Fibroblast of skin of left biceps (primary cell): Measurements from ENCODE around the gene EPHA7.

Experiments
- DNase-seq, 2 experiments: peaks; one replicate each; pipeline ENCODE4 v3.0.0-alpha.2; 2013; ENCODE audit warnings: low read depth in 2 of 2

EPHA7 gene

GRCh38 chr6:93393554-93394074 lies 25.7 kb downstream of the EPHA7 start:
- no peak for DNase-seq

DNA sequence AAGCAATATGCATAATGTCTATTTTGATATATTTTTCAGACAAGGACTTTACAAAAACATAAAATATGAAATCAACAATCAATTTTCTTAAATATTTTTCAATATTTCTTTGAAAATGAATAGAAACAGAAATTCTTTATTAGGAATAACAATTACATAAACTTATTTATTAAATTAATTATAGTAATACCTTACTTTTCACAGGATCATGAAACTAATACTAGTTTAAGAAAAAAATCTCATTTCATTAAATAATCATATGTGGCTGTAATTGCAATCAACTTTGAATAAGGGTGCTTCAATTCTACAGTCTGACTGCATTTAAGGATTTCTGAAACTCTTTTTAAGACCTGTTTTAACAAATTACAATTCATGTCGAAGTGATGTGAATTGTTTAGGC lies 26.6 kb downstream of the EPHA7 start:
- no peak for DNase-seq

DNA sequence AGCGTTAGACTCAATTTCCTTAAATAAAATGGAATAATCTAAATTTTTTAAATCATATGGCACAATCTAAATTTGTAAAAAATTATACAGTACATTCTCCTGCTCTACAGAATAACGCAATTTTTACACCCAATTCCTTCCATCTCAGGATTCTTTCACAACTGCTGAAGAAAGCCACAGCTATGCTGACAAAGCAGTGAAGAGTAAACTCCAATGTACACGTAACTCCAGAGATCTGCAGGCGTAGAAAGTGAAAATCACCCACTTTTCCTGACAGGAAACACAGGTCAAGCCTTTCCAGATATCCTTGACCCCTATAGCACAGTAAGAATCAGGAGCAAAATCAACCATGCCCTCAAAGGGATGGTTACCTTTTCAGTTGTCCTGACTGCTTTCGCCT lies 27.4 kb downstream of the EPHA7 start:
- no peak for DNase-seq

DNA sequence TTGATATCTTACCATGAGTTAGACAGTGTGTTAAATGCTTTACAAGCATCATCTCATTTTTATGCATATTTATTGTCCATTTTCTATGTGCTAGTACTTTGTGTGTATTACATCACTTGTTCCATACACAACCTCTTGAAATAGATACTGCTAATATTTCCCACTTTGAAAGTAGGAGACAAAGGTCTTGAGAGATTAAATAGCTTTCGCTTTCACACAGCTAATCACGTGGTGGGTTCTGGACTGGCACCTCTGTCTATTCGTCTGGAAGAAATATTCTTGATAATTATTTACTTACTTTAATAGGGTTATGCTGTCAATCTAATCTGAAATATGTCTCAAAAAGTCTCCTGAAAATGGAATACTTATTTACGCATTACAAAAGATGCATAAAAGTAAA lies 30.2 kb downstream of the EPHA7 start:
- no peak for DNase-seq

DNA sequence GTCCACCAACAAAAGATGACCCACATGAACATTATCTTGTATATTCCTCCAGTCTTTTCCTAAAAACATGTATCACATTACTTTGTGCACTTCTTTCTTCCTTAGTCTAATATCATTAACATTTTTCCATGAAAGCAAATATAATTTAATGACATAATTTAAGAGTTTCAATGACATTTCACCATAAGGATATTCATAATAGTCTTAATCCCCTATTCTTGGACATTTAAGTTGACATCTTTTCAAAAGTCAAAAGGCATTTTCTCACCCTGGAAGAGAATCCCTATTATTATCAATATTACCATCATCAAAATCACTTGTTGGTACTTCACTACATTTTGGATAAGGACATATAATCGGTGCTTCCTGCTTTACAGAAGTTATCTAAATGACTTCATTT lies 31.3 kb downstream of the EPHA7 start:
- no peak for DNase-seq

DNA sequence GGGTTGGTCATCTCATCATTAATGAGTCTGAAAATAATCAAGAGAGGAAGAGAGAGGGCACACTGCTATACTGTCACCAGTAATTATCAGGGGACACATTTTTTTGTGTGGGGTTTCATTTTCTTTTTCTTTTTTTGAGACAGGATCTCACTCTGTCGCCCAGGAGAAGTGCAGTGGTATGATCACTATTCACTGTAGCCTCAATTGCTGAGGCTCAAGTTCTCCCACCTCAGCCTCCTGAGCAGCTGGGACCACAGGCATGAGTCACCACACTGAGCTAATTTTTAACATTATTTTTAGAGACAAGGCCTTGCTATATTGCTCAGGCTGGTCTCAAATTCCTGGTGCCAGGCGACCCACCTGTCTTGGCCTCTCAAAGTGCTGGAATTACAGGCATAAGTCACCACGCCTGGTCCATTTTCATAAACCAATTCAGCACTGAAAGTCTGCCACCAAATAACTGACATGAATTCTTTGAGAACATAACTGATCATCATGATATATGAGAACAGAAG lies 43.3 kb downstream of the EPHA7 start:
- DNase-seq, result no peak

DNA sequence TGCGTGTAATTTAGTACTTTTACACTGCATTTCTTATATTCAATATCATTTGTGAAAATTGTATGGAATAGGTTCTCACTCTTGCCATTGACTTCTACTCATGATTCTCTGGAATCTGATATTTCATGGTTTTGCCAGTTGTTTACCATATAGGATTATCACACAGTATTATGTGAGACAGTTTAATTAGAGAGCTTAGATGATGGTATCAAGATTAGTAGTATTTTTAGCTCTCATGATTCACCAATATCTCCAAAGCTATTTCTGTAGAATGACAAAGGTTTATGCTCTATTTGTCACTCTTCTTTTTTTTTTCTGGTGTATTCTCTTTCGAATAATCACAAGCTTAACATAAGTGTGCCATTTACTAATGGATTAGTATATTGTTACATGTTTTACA lies 45.9 kb downstream of the EPHA7 start:
- no peak for DNase-seq

DNA sequence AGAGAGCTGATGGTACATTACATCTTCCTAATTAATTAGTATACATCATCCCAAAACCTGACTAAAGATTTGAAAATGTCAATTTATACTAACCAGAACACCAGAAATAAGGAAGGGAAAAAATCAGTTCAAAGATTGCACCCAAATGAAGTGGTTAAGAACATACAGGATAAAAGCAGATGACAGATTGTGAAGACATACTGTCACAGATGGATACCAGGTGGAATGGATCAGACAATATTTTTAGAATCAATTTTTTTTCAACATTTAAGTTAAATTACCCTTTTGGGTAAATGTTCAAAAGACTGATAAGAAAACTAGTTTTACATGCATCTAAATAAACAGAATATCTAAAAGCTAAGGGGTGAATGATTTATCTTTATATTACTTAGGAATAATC lies 47.6 kb downstream of the EPHA7 start:
- no peak for DNase-seq

DNA sequence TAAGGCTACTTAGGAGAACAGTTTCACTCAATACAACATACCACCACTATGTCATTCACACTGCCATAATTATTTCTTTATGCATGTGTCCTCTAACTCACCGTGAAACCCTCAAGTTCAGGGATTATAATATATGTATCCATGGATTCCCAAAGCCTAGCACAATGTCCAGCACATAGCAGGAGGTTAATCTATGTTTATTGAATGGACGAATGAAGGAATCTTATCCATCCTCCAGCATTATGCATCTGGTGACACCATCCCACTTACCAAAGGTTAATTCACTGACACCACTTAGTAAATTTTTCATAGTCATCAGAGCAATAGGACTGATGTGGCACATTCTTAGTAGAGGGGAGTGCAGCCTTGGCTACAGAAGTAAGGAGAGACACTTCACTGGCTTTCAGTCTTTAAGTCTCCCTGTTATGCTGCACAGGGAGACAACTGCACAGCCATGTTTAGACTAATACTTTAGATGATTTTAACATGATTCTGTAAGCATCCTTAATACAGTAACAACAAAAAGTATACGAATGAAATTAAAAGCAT lies 49.7 kb downstream of the EPHA7 start:
- no peak for DNase-seq

- no peak for DNase-seq
Measured at GRCh38 chr6:93366506-93366905, 52.9 kb downstream of the EPHA7 start.

DNA sequence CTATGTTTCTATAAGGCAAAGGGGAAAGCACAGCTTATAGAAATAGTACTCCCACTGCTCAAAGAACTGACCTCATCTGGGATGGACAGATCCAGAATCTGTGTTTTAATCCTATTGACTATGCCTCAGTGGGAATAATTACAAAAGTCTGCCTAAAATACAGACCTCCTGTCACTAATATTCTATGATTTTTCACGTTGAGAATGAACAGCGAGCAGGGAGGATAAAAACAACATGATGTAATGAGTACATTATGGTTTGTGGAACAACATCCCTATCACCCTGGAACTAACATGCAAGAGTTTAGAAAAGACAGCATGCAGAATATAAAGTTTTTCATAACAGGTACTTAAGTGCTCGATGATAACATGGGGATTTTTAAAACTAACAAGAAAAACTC lies 53.9 kb downstream of the EPHA7 start:
- DNase-seq, result no peak

DNA sequence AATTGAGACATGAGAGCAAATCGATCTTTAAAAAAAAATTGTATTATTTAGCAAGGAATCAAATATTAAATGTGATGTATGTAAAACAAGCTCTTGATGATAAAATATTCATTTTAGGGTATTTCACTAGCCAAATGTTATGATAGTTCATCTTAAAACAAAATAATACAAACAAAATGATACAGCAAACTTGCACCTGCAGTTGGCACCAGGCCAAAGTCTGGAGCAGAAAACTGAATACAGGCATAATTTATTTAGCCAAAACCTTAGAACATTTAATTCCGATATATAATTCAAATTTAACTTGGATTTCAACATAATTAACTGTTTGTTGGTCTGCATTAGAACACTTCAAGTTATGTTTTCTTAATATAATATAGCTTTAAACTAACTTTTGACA lies 60.9 kb downstream of the EPHA7 start:
- DNase-seq, result no peak

- DNase-seq, result no peak
Measured at GRCh38 chr6:93352604-93353003, 66.8 kb downstream of the EPHA7 start.

DNA sequence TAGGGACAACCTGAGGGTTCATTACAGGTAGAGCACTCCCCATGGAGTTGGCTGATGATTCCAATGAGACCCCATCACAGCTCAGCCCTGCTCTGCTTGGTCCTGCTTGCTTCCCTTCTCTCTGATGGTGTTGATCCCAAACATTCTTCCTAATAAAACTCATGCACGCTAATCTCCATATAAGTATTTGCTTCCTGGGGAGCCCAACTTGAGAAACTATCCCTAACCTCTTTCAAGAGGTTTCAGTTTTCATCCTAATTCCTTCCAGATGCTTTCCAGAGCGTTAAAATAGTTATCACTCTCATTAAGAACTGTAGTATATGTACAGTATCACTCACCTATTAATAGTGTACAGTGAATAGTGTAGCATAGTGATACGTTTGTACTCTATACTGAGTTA lies 68.1 kb downstream of the EPHA7 start:
- DNase-seq, result no peak

DNA sequence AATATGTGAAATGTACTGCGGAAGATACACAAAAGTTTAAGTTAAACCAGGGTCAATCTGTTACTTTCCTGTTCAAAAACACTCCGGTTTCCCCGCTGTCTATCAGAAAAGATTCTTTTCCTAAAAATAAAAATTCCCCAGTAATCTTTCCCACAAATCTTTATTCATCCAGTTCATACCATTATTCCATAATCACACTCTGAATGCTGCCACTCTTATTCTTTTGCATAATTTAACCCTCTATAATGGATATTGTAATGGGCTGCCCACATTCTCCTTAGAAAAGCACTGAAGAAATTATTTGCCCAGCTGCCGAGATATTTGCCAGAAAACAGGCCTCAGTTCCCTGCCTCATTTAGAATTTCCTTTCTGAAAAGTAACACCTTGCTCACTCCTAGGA lies 68.6 kb downstream of the EPHA7 start:
- DNase-seq, result no peak

DNA sequence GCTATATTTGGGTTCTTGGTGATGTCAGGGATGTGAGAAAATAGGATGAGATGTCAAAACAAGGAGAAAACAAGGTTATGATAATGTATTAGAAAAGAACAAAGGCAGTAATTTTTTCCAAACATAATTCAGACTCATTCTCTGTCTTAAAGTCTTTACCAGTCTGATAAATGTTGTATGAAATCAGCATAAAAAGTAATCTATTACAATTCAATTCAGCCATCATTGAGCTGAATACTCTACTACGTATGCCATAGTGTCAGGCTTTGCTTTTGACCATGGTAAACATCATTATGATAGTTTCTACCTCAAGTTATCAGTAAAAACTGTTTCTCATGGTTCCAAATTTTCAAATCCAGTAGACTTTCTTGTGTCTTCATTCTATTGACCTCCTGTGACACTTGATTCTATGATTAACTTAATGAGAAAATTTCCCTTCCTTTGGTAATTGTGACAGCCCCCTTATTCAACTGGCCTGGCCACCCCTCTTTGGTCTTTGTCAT lies 75.0 kb downstream of the EPHA7 start:
- no peak for DNase-seq

- no peak for DNase-seq
Measured at GRCh38 chr6:93343476-93343875, 75.9 kb downstream of the EPHA7 start.

DNA sequence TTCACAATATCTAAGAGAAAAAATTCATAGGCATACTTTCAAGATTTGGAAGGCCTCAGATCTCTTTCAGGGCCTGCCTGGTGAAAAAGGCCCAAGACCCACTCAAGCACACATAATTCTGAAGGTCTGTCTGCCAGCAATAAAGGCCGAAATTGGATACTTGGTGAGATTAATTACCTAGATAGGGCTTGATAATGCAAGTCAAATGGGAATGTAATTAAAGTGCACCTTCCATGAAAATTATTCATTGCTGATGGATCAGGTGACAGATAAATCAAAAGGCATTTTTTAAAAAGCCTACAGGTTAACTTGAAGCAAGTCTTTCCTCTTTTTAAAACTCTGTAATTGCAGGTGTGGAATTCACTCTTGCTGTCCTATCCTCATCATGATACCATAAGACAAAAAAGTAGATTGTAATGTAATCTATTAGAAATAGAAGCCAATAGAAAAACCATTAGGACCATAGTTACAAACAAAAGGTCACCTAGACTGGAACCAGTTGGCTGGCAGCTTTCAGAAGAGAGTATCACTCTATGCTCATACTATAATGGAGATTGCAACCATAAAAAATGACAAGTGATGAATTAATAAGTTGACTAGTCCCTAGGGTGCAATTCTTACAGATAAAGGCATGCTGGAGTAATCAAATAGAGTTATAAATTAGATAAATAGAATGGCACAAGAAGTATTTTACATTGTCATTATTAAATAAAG lies 77.3 kb downstream of the EPHA7 start:
- DNase-seq, result no peak

- no peak for DNase-seq
Measured at GRCh38 chr6:93337772-93338394, 81.5 kb downstream of the EPHA7 start.

DNA sequence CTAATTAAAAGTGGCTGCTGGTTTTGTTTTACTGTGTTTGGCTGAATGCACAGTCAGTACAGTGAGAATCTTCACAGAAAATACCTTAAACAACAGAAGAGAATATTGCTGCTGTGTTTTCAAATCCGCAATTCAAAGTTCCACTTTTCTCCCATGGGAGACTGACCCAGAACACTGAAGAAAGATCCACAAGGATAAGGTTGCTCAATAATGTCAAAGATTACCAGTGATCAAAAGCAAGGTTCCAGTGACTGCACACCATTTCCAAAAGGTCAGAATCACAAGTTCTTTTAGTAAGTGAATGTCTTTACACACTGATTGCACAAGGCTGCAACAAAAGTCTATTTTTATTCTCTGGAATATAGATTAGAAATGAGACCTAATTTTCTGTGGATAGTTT lies 82.3 kb downstream of the EPHA7 start:
- no peak for DNase-seq

DNA sequence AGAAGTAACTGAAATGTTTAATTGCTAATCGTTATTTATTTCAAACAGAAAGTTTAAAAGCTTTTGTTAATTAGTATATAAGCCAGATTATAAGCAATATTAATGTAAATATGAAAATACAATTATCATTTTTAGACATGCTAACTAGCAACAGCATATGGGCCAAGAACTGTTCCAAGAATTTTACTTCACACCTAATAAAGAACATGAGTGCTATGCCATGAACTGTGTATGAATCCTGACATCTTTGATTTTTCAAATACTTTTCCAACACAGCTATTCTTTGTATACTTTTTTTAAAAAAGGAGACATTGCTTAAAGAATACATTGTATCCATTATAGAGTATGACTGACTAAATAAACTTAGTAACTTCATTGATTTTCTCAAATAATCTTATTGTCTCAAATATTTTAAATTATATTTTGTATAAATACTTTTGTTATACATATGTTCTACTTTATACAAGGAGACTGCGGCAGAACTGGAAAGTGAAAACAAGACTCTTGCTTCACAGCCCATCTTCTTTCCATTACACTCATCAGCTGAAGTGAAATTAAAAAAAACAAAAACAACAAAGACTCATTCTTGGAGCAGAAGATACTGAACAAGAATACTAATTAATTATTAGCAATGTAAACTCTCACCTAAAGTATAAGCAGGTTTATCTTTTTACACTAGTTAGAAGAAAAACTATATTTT lies 89.9 kb downstream of the EPHA7 start:
- no peak for DNase-seq

DNA sequence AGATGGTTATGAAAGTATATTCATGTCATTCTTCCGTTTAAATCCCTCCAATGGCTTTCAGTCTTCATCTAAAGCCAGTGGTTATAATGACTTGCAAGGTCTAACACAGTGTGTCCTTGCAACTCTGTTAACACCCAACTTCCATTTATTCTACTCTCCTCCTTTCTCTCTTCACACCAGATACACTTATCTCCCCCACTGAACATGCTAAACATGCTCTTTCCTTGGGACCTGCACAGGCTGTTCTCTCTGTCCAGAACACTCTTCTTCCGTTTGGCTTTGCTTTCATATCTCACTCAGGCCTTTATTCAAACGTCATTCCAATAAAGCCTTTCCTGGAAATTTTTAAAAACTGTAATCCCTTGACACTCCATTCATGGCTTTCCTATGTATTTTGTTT lies 91.5 kb downstream of the EPHA7 start:
- DNase-seq, result no peak
